Panc1 (cell line): ENCODE measurements around the gene RNU2-63P. TPM values are rescaled to one million over a fixed set of nuclear protein-coding genes. Genes with fewer than 3 reads are reported as not detected.
"Not testable (repeated sequence)": the region's sequence is repeated elsewhere in the genome, so short reads cannot be mapped to it uniquely, and the experiment has no call there.

Experiments used
- ATAC-seq: fragments of 200-7000 bp; cut with Tn5 transposase; 2 replicates; pipeline ENCODE4 v1.9.1; 2020; ENCODE audit warnings: mild to moderate bottlenecking, moderate library complexity
- BruUV-seq: library from RNA; stranded (reverse); fragments of 400-500 nt; replicated peaks from 2 replicates; lab custom pipeline; 2021; lab: Mats Ljungman, UMichigan
- CTCF ChIA-PET: fragments of 300-600 bp; sonication (Branson Sonifier 250); formaldehyde crosslinking; loops from one replicate; lab custom pipeline; 2022; ENCODE audit warnings: antibody characterized with exemption; lab: Charles Lee
- POLR2A ChIA-PET: fragments of 300-600 bp; sonication (Branson Sonifier 250); formaldehyde crosslinking; loops from one replicate; lab custom pipeline; 2022; ENCODE audit warnings: antibody characterized with exemption; lab: Charles Lee
- DNase-seq: peaks from one replicate; pipeline ENCODE4 v3.0.0-alpha.2; 2010; ENCODE audit warnings: low read depth, low spot score
- H3K27ac ChIP-seq: 2 replicates; pipeline ENCODE4 v1.5.1; 2011; ENCODE audit warnings: mild to moderate bottlenecking, low read length, inconsistent platforms
- H3K27me3 ChIP-seq: fragments of 200-500 bp; sonication (Bioruptor generic); 2 replicates; pipeline ENCODE4 v1.6.0; 2014; ENCODE audit warnings: low read length, inconsistent platforms; ENCODE audit not compliant: control insufficient read depth, insufficient read depth
- H3K36me3 ChIP-seq: fragments of 200-500 bp; sonication (Bioruptor generic); 2 replicates; pipeline ENCODE4 v1.5.1; 2014; ENCODE audit warnings: inconsistent platforms, mild to moderate bottlenecking, low read length, moderate library complexity; ENCODE audit not compliant: control insufficient read depth, insufficient read depth
- H3K4me1 ChIP-seq: 2 replicates; pipeline ENCODE4 v1.5.1; 2011; ENCODE audit warnings: inconsistent platforms, mild to moderate bottlenecking, low read length, moderate library complexity; ENCODE audit not compliant: control insufficient read depth, insufficient read depth
- H3K4me3 ChIP-seq, 2 experiments: 2 replicates each; pipeline ENCODE4 v1.5.1; 2011 to 2012; ENCODE audit warnings: low read depth in 2 of 2, low read length in 2 of 2, mild to moderate bottlenecking in 2 of 2, inconsistent platforms in 1 of 2, moderate library complexity in 1 of 2
- H3K9me3 ChIP-seq: fragments of 200-500 bp; sonication (Bioruptor generic); 2 replicates; pipeline ENCODE4 v1.5.1; 2014; ENCODE audit warnings: low read depth, mild to moderate bottlenecking, inconsistent platforms, low read length, moderate library complexity; ENCODE audit not compliant: control insufficient read depth, insufficient read depth
- POLR2AphosphoS5 ChIP-seq: IDR thresholded peaks from 2 replicates; pipeline ENCODE4 v1.6.1; 2012; ENCODE audit warnings: mild to moderate bottlenecking, low read depth, low read length, moderate library complexity
- in situ Hi-C: cut with HindIII; loops from 2 replicates; pipeline ENCODE4 v1.10.0; 2016; ENCODE audit warnings: low sequenced_read_pairs, low pct_unique_long_range_greater_than_20kb
- intact Hi-C: fragments of 100-400 bp; cut with micrococcal nuclease; formaldehyde crosslinking; loops from one replicate; pipeline ENCODE4 v1.10.0; 2022; ENCODE audit not compliant: unreplicated experiment
- total RNA-seq: library from RNA; stranded (reverse); gene quantifications from one replicate; pipeline ENCODE4 v1.2.1, GENCODE V29; 2021; ENCODE audit not compliant: unreplicated experiment
- TF ChIP-seq, protein P1 (sequence below), 2 experiments: IDR thresholded peaks; 2 replicates each; pipeline ENCODE4 v1.6.1; 2011 to 2012; ENCODE audit warnings: low read depth in 2 of 2, control low read depth in 1 of 2, low read length in 1 of 2, mild to moderate bottlenecking in 1 of 2, moderate library complexity in 1 of 2; ENCODE audit not compliant: insufficient read depth in 1 of 2
- TF ChIP-seq, protein P2 (sequence below): fragments of 450-650 bp; IDR thresholded peaks from 2 replicates; pipeline ENCODE4 v1.5.1; 2017; ENCODE audit warnings: mild to moderate bottlenecking

Gene RNU2-63P
- total RNA-seq, 1 experiment from 2014 or later = 14.0 TPM

DNA sequence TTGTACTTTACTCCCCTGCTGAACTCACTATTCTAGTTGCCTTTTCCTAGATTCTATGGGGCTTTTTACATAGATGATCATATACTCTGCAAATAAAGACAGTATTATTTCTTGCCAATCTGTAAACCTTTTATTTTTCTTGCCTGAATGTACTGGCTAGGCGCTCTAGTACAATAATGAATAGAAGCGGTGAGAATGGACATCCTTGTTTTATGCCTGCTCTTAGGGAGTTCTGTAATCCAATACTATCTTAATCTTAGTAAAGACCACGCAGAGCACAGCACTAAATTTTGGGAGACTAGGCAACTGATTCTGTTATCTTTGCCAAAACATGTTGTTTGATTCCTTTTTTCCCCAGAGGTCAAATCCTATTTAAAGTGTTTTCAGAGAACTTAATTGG lies 32.2 kb upstream of the RNU2-63P start:
- ChIA-PET CTCF (no interaction called here), POLR2A (no interaction called here)
- Histone ChIP-seq H3K27ac (no peak overlapping the region), H3K36me3 (0 out of 2 replicates have a peak, but pooled peaks cover under 1% of the 10 kb centered on the region), H3K9me3 (no peaks in the 10 kb centered on the region), H3K4me1 (0 out of 2 replicates have a peak, but pooled peaks cover 4% of the 10 kb centered on the region), H3K27me3 (no peaks in the 10 kb centered on the region), H3K4me3 (no peak overlapping the region)
- BruUV-seq = no TSS peak
- TF ChIP-seq, protein P1, sequence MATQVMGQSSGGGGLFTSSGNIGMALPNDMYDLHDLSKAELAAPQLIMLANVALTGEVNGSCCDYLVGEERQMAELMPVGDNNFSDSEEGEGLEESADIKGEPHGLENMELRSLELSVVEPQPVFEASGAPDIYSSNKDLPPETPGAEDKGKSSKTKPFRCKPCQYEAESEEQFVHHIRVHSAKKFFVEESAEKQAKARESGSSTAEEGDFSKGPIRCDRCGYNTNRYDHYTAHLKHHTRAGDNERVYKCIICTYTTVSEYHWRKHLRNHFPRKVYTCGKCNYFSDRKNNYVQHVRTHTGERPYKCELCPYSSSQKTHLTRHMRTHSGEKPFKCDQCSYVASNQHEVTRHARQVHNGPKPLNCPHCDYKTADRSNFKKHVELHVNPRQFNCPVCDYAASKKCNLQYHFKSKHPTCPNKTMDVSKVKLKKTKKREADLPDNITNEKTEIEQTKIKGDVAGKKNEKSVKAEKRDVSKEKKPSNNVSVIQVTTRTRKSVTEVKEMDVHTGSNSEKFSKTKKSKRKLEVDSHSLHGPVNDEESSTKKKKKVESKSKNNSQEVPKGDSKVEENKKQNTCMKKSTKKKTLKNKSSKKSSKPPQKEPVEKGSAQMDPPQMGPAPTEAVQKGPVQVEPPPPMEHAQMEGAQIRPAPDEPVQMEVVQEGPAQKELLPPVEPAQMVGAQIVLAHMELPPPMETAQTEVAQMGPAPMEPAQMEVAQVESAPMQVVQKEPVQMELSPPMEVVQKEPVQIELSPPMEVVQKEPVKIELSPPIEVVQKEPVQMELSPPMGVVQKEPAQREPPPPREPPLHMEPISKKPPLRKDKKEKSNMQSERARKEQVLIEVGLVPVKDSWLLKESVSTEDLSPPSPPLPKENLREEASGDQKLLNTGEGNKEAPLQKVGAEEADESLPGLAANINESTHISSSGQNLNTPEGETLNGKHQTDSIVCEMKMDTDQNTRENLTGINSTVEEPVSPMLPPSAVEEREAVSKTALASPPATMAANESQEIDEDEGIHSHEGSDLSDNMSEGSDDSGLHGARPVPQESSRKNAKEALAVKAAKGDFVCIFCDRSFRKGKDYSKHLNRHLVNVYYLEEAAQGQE (IDR thresholded peaks at IDR 0.05; ENCODE audit: insufficient read depth in 1 of 2, low read depth in 2 of 2, low read length in 1 of 2) = no peak
- TF ChIP-seq, protein P2, sequence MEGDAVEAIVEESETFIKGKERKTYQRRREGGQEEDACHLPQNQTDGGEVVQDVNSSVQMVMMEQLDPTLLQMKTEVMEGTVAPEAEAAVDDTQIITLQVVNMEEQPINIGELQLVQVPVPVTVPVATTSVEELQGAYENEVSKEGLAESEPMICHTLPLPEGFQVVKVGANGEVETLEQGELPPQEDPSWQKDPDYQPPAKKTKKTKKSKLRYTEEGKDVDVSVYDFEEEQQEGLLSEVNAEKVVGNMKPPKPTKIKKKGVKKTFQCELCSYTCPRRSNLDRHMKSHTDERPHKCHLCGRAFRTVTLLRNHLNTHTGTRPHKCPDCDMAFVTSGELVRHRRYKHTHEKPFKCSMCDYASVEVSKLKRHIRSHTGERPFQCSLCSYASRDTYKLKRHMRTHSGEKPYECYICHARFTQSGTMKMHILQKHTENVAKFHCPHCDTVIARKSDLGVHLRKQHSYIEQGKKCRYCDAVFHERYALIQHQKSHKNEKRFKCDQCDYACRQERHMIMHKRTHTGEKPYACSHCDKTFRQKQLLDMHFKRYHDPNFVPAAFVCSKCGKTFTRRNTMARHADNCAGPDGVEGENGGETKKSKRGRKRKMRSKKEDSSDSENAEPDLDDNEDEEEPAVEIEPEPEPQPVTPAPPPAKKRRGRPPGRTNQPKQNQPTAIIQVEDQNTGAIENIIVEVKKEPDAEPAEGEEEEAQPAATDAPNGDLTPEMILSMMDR = no peak
- no peak for DNase-seq
- in situ Hi-C loops (no loop called here), intact Hi-C loops (no loop called here)
- ATAC-seq = no peak

DNA sequence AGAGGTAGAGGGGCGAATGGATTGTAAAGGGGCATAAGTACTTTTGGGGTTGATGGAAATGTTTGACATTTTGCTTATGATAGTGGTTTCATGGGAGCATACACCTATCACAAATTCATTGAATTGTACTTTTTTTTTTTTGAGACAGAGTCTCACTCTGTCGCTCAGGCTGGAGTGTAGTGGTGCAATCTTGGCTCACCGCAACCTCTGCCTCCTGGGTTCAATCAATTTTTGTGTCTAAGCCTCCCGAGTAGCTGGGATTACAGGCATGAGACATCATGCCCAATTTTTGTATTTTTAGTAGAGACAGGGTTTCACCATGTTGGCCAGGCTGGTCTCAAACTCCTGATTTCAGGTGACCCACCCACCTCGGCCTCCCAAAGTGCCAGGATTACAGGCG lies 29.2 kb upstream of the RNU2-63P start:
- BruUV-seq, H3K27ac ChIP-seq, in situ Hi-C loops, DNase-seq, ATAC-seq, H3K9me3 ChIP-seq, H3K27me3 ChIP-seq, intact Hi-C loops, POLR2A ChIA-PET, H3K4me3 ChIP-seq, H3K36me3 ChIP-seq, H3K4me1 ChIP-seq, CTCF ChIA-PET: not testable (repeated sequence)

DNA sequence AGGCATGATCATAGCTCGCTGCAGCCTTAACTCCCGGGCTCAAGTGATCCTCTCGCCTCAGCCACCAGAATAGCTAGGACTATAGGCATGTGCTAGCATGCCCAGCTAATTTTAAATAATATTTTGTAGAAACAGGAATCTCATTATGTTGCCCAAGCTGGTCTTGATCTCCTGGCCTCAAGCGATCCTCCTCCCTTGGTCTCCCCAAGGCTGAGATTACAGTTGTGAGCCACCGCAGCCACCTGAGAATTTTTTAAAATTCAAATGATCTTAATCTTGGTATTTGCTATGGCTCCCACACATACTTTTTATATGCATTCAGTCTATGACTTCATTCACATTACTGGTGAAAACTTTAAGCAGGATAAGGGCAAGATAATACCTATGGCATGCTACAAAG lies 26.1 kb upstream of the RNU2-63P start:
- no peak overlapping the region for H3K27ac ChIP-seq
- no peaks in the 10 kb centered on the region for H3K4me1 ChIP-seq
- TF ChIP-seq POLR2AphosphoS5 = no peak
- TF ChIP-seq, protein P1 (IDR thresholded peaks at IDR 0.05; ENCODE audit: insufficient read depth in 1 of 2, low read depth in 2 of 2, low read length in 1 of 2) = no peak
- TF ChIP-seq, protein P2 = no peak
- CTCF ChIA-PET = interaction anchor here (0.6 kb wide), 1 partner anchor 69 kb away, joined by 11 read pairs; no protein-coding TSS in a partner anchor
- intact Hi-C loops = no loop called here
- no peaks in the 10 kb centered on the region for H3K36me3 ChIP-seq
- ATAC-seq = no peak
- no peak overlapping the region for H3K4me3 ChIP-seq
- no TSS peak for BruUV-seq
- H3K27me3 ChIP-seq = no peaks in the 10 kb centered on the region
- in situ Hi-C loops = no loop called here
- DNase-seq = no peak
- no peaks in the 10 kb centered on the region for H3K9me3 ChIP-seq
- POLR2A ChIA-PET = no interaction called here
